OCI-LY1 (cell line): ENCODE measurements around the gene P2RY6.

ENCODE experiments used
- CTCF ChIP-seq: fragments of 200-600 bp; sonication (generic), shearing (Covaris generic); IDR thresholded peaks from 2 replicates; pipeline ENCODE4 v1.5.1; 2017; ENCODE audit warnings: mild to moderate bottlenecking, antibody characterized with exemption, low read length, moderate library complexity, mixed read lengths
- EZH2 ChIP-seq: fragments of 200-600 bp; sonication (generic), shearing (Covaris generic); IDR thresholded peaks from 2 replicates; pipeline ENCODE4 v1.8.0; 2017; ENCODE audit warnings: borderline replicate concordance, mixed run types, mild to moderate bottlenecking, antibody characterized with exemption, low read length, moderate library complexity, mixed read lengths

- TF ChIP-seq CTCF = no peak
- TF ChIP-seq EZH2 = no peak
Observed at GRCh38 chr11:73229896-73230875, 42.0 kb upstream of the P2RY6 start.
